C4-2B (cell line): ENCODE measurements around the gene TMEM121.
"Not testable (repeated sequence)": the region's sequence is repeated elsewhere in the genome, so short reads cannot be mapped to it uniquely, and the experiment has no call there.

ENCODE experiments used
- H3K27ac ChIP-seq: fragments of 450-650 bp; 2 replicates; pipeline ENCODE4 v1.5.1; 2017
- ZFX ChIP-seq: fragments of 450-650 bp; IDR thresholded peaks from 2 replicates; pipeline ENCODE4 v1.6.1; 2017
- TF ChIP-seq, protein P1 (sequence below): fragments of 450-650 bp; conservative IDR thresholded peaks from 2 replicates; pipeline ENCODE4 v1.5.1; 2017; ENCODE audit warnings: mild to moderate bottlenecking

TMEM121 gene

DNA sequence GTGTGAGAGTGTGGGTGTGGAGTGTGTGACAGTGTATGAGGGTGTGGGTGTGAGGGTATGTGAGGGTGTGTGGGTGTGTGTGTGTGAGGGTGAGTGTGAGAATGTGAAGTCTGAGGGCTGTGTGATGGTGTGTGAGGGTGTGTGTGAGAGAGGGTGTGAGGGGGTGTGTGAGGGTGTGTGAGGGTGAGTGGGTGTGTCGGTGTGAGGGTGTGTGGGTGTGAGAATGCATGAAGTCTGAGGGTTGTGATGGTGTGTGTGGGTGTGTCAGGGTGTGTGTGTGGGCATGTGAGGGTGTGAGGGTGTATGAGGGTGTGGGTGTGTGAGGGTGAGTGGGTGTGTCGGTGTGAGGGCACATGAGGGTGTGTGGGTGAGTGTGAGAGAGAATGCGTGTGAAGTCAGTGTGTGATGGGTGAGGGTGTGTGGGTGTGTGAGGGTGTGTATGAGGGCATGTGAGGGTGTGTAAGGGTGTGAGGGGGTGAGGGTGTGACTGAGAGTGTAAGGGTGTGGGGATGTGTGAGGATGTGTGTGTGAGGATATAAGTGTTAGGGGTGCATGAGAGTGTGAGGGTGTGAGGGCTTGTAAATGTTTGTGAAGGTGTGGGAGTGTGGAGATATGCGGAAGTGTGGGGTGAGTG, 36.4 kb downstream of the TMEM121 start:
- no peak overlapping the region for H3K27ac ChIP-seq
- TF ChIP-seq, protein P1, sequence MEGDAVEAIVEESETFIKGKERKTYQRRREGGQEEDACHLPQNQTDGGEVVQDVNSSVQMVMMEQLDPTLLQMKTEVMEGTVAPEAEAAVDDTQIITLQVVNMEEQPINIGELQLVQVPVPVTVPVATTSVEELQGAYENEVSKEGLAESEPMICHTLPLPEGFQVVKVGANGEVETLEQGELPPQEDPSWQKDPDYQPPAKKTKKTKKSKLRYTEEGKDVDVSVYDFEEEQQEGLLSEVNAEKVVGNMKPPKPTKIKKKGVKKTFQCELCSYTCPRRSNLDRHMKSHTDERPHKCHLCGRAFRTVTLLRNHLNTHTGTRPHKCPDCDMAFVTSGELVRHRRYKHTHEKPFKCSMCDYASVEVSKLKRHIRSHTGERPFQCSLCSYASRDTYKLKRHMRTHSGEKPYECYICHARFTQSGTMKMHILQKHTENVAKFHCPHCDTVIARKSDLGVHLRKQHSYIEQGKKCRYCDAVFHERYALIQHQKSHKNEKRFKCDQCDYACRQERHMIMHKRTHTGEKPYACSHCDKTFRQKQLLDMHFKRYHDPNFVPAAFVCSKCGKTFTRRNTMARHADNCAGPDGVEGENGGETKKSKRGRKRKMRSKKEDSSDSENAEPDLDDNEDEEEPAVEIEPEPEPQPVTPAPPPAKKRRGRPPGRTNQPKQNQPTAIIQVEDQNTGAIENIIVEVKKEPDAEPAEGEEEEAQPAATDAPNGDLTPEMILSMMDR = no peak
- no peak for TF ChIP-seq ZFX

DNA sequence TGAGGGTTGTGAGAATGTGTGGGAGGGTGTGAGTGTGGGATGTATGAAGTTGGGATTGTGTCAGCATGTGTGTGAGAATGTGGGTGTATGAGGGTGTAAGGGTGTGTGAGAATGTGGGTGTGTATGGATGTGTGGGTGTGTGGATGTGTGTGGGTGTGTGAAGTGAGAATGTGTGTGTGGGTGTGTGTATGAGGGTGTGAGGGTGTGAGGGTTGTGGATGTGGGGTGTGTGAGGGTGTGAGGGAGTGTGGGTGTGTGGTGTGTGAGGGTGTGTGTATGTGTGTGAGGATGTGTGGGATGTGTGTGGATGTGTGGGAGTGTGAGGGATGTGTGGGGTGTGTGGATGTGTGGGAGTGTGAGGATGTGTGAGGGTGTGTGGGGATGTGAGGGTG, 37.0 kb downstream of the TMEM121 start:
- no peak for TF ChIP-seq ZFX
- TF ChIP-seq, protein P1 = no peak
- H3K27ac ChIP-seq = no peak overlapping the region

DNA sequence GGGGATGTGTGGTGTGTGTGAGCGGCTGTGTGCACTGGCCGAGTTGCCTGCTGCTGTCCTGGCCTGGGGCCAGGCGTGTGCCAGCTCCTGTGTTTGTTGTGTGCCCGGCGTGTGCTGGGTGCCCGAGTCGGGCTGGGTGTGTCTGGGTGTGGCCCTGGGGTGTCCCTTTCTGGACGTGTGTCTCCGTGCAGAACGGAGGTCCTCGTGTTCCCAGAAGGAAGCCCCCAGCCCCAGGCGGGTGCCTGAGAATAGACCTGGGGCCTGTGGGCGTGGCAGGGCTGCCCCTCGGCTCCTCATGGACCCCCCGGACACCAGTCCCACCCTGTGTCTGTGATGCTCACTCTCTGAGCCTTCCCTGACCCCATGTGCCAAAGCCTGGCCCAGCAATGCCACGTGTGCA, 38.2 kb downstream of the TMEM121 start:
- H3K27ac ChIP-seq = not testable (repeated sequence)

DNA sequence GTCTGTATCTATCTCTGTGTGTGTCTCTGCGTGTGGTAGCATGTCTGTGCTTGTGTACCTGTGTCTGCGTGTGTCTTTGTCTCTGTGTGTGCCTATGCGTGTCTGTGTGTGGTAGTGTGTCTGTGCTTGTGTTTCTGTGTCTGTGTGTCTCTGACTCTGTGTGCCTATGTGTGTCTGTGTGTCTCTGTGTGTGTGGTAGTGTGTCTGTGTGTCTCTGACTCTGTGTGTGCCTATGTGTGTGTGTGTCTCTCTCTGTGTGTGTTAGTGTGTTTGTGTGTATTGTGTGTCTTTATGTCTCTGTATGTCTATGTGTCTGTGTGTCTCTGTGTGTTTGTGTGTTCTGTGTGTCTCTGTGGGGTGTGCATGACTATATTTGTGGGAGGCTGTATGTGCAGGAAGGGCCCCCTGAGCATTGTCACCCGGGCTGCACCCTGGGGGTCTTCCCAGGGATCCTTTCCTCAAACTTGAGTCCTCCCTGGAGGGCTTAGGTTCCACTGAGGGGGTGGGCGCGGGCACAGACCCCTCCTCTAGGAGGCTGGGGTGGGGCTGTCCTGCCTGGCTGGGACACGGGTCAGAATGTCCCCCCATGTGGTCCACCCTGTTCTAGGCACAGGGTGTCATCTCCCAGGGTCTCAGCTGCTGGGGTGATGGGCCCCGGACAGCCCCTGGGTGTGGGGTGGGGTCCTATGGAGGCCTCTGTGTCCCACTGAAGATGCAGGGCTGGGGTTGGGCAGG, 39.0 kb downstream of the TMEM121 start:
- not testable (repeated sequence) for H3K27ac ChIP-seq

DNA sequence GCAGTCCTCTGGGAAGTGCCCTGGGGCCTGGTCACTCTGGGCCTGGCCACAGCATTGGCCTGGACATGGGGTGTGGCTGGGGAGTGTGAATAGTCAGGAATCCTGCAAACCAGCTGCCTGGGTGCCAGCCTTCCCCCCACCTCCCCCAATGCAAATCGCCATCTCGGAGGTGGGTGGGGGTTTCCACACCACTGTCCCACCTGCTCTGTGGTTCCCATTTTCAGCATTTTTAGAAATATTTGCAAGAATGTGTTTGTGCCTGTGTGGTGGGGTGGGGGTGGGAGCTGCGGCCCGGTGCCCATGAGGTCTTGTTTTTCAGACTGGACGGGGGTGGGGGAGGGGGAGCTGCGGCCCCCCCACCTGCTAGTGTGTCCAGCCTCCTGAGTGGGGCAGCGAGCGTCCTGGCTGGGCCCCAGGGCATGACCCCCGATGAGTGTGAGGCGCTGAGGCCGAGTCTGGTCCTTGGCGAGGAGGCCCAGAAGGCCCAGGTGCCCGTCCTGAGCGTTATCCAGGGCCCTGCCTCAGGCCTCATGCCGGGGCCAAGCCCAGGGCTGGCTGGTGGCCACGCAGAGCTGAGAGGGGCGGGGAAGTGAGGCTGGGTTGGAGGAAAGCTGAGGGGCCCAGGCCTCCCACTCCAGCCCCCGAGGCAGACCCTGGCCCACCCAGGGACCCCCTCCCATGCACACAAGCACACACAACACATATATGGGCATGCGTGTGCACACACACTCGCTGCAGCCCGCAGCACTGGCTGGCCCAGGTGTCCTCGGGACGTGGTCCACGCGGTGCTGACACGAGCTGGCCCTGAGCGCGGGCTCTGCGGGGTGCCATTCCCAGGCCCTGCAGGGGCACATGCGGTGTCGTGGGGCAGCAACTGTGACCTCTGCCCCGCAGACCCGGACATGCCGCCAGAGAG, 40.1 kb downstream of the TMEM121 start:
- H3K27ac ChIP-seq = not testable (repeated sequence)

DNA sequence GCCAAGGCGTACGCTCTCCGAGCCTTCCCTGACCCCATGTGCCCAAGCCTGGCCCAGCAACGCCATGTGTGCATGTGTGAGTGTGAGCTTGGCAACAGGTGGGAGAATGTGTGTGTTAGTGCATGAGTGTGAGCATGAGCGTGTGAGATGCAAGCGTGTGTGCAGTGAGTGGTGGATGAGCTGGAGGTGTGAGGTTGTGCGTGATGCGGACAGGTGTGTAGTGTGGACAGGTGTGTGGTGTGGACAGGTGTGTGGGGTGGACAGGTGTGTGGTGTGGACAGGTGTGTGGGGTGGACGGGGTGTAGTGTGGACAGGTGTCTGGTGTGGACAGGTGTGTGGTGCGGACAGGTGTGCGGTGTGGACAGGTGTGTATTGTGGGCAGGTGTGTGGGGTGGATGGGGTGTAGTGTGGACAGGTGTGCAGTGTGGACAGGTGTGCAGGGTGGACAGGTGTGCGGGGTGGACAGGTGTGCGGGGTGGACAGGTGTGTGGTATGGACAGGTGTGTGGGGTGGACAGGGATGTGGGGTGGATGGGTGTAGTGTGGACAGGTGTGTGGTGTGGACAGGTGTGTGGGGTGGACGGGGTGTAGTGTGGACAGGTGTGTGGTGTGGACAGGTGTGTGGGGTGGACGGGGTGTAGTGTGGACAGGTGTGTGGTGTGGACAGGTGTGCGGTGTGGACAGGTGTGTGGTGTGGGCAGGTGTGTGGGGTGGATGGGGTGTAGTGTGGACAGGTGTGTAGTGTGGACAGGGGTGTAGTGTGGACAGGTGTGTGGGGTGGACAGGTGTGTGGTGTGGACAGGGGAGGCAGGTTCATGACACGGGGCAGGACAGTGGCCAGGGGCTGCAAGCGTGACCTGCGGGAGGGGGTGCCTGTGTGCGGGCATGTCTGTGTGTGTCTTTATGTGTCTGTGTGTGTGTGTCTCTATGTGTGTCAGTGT, 41.1 kb downstream of the TMEM121 start:
- H3K27ac ChIP-seq = not testable (repeated sequence)

DNA sequence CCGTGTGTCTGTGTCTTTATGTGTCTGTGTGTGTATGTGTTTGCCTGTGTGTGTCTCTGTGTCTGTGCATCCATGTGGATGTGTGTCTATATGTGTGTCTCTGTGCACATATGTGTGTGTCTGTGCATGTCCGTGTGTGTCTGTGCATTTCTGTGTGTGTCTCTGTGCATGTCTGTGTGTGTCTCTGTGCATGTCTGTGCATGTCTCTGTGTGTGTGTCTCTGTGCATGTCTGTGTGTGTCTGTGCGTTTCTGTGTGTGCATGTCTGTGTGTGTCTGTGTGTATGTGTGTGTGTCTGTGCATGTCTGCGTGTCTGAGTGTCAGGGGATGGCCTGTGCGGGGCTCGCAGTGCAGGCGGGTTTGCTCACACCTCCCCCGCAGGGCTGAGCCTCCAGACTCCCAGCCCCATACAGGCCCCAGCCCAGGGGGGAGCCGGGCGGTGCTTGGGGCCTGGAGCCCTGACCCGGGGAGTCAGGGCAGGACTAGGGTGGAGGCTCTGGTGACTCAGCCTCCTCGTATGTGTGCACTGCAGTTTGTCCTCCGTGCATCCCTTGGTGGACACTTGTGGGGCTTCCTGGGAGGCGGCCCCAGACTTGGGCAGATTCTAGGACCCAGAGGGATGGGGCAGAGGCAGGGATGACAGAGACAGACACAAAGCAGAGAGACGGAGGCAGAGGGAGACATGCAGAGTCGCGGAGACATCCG, 41.9 kb downstream of the TMEM121 start:
- not testable (repeated sequence) for H3K27ac ChIP-seq

DNA sequence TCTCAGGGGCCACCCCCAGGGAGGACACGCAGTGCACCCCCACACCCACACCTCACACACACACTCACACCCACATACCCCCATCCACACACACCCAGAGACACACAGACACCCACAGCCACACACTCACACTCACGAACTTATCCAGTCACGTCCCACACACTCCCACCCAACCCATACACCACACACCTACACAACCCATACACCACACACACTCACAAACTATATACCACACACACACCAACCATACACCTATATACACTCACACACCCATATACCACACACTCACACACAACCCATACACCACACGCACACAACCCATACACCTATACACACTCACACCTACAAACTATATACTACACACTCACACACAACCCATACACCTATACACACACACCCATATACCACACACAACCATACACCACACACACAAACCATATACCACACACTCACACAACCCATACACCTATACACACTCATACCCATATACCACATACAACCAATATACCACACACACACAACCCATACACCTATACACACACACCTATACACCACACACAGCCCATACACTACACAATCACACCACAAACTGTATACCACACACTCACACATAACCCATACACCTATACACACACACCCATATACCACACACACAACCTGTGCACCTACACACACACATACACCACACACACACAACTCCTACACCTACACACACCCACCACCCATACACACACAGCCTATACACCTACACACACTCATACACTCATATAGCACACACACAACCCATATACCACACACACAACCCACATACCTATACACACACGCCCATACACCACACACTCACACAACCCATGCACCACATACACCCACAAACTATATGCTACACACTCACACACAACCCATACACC, 42.7 kb downstream of the TMEM121 start:
- TF ChIP-seq, protein P1 = no peak
- no peak for TF ChIP-seq ZFX
- no peak overlapping the region for H3K27ac ChIP-seq

DNA sequence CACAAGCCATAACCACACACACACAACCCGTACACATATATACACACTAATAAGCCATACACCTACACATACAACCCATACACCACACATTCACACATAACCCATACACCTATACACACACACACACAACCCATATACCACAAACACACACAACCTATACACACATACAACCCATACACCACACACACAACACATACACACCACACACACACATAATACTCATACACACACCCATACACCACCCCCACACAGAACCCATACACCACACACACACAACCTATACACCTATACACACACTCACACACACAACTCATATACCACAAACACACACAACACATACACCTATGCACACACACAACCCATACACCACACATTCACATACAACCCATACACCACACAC, 44.1 kb downstream of the TMEM121 start:
- no peak overlapping the region for H3K27ac ChIP-seq

DNA sequence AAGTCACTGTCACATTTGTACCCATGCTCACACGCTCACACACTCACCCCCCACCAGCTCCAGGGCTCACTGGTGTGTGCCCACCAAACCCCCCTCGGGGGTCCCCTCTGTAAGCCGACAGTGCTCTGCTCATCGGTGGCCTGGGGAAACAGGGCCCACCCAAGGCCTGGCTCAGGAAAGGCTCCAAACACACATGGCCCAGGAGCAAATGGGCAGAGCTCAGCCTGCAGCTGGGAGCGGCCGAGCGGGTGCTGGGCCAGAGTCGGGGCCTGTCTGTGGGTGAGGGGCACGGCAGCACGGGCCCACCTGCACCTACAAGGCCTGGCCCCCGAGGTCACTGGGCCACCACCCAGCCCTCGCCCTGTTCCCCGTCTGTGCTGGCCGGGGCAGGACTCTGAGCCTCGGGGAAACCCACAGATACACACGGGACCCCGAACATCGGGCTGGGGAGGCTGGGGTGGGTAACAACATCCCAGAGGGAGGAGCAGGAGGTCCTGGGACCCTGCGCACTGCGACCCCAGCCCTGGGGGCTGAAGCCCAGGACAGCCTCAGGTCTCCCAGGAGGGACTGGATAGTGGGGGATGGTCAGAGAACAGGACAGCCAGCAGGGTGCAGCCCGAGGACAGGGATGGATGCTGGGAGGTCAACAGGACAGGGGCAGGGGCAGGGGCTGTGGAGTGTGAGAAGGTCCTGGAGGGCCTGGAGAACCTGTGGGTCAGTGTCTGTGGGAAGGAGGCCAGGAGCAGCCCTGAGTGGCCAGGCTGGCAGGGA, 45.0 kb downstream of the TMEM121 start:
- not testable (repeated sequence) for H3K27ac ChIP-seq

More for the DNA sequence above, 44.1 kb downstream of the TMEM121 start:
- TF ChIP-seq ZFX = no peak
- TF ChIP-seq, protein P1 = no peak

DNA sequence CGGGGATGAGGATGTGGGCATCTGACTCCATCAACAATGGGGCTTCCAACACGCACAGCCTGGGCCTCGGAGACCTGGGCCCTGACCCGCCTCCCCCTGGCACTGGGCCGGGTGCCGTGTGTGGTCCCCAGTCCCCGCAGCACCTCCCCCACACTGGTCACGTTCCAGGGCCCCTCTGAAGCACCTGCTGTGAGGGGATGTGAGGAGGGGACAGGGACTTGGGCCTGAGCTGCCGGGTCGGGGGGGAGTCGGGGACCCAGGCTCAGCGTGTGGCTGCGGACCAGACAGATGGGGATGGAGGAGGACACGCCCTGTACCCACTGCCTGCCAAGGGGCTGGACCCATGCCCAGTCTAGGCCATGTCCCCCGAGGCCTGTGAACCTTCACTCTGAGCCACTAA, 45.7 kb downstream of the TMEM121 start:
- not testable (repeated sequence) for H3K27ac ChIP-seq

DNA sequence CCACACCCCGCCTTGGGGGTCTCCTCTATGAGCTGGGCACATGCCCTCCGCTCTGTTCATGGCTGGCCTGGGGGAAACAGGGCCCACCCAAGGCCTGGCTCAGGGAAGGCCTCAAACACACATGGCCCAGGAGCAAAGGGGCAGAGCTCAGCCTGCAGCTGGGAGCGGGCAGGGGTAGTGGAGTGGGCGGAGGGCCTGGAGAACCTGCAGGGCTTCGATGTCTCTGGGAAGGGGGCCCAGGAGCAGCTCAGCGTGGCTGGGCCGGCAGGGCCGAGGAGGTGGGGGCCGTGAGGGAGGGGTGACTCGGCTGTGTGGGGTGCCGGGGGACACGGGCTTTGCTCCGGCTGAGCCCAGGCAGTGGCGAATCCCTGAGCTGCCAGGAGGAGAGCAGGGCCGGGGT, 47.5 kb downstream of the TMEM121 start:
- not testable (repeated sequence) for H3K27ac ChIP-seq
